K562 (cell line): ENCODE results near the gene ELL3. TPM values are rescaled to one million over a fixed set of nuclear protein-coding genes. Genes with fewer than 3 reads are reported as not detected.
A peak's percentile ranks its signal among the peaks of the same experiment; 100 is the strongest.

Experiments used
- ARID2 ChIP-seq: fragments of 450-650 bp; IDR thresholded peaks from 2 replicates; pipeline ENCODE4 v1.6.1; 2017; ENCODE audit warnings: antibody characterized with exemption, mild to moderate bottlenecking
- GTF2E2 ChIP-seq: fragments of 200-800 bp; sonication (Bioruptor generic); IDR thresholded peaks from 2 replicates; pipeline ENCODE4 v1.6.1; 2016; ENCODE audit warnings: missing genetic modification characterization, missing compliant biosample characterization
- NCOA1 ChIP-seq: fragments of 450-650 bp; IDR thresholded peaks from 2 replicates; pipeline ENCODE4 v1.6.1; 2016; ENCODE audit warnings: low read depth
- NEUROD1 ChIP-seq: fragments of 150-350 bp; IDR thresholded peaks from 2 replicates; pipeline ENCODE4 v1.6.1; 2014; ENCODE audit warnings: borderline replicate concordance, low read length, low read depth; ENCODE audit not compliant: partially characterized antibody
- RBM22 ChIP-seq: fragments of 200-400 bp; formaldehyde crosslinking; IDR thresholded peaks from 2 replicates; pipeline ENCODE4 v1.6.1; 2018; ENCODE audit warnings: low read length, low read depth; ENCODE audit not compliant: poor library complexity, severe bottlenecking
- SOX6 ChIP-seq: fragments of 450-650 bp; IDR thresholded peaks from 2 replicates; pipeline ENCODE4 v1.6.1; 2014; ENCODE audit warnings: mild to moderate bottlenecking
- ZBTB1 ChIP-seq: sonication (generic); formaldehyde crosslinking; IDR thresholded peaks from 2 replicates; pipeline ENCODE4 v1.8.1; 2023; ENCODE audit warnings: missing genetic modification reagents, low read depth, mild to moderate bottlenecking, borderline replicate concordance
- ZNF124 ChIP-seq: sonication (generic); formaldehyde crosslinking; IDR thresholded peaks from 2 replicates; pipeline ENCODE4 v1.8.1; 2022; ENCODE audit warnings: missing genetic modification reagents
- ZNF696 ChIP-seq: fragments of 250-450 bp; sonication (Bioruptor Pico); conservative IDR thresholded peaks from 2 replicates; pipeline ENCODE4 v1.4.0; 2020; ENCODE audit warnings: mild to moderate bottlenecking, moderate library complexity
- ZNF780A ChIP-seq: fragments of 250-450 bp; sonication (Bioruptor Pico); IDR thresholded peaks from 2 replicates; pipeline ENCODE4 v1.5.0; 2021; ENCODE audit warnings: mild to moderate bottlenecking
- polyA plus RNA-seq, 8 experiments: library from polyadenylated mRNA; depleted of rRNA in 4 of 8; stranded (reverse) in 5 of 8; unstranded in 3 of 8; fragments of >200 nt; fragmentation: Nextera tagmentation in 2 of 8; fragmentation: Illumina TruSeq in 1 of 8; extraction: Ambion mirVana in 2 of 8; extraction: Trizol in 1 of 8; gene quantifications; 2 replicates each; pipeline versions ENCODE4 v1.2.1 to v1.2.3, GENCODE V29; 2011 to 2014; ENCODE audit warnings: inconsistent platforms in 1 of 8, missing spikeins in 1 of 8
- total RNA-seq, 7 experiments: library from RNA; depleted of rRNA in 6 of 7; stranded (reverse); fragments of >200 nt in 6 of 7; fragmentation: Illumina TruSeq in 2 of 7; extraction: Trizol in 2 of 7; gene quantifications; 2 replicates each; pipeline versions ENCODE4 v1.2.1 to v1.2.3, GENCODE V29; 2011 to 2021; ENCODE audit warnings: low replicate concordance in 1 of 7
- TF ChIP-seq, protein P1 (sequence below): fragments of 450-650 bp; IDR thresholded peaks from 2 replicates; pipeline ENCODE4 v1.6.1; 2016; ENCODE audit warnings: mild to moderate bottlenecking, moderate library complexity
- TF ChIP-seq, protein P2 (sequence below): fragments of 450-650 bp; formaldehyde crosslinking; IDR thresholded peaks from 2 replicates; pipeline ENCODE4 v1.4.0; 2020; ENCODE audit warnings: mild to moderate bottlenecking, moderate library complexity
- TF ChIP-seq, protein P3 (sequence below), 2 experiments: fragments of 450-650 bp in 1 of 2; sonication (generic) in 1 of 2; formaldehyde crosslinking; conservative IDR thresholded peaks; 2 replicates each; pipeline versions ENCODE4 v1.4.0 to v1.8.1; 2020 to 2022; ENCODE audit warnings: mild to moderate bottlenecking in 1 of 2, missing genetic modification reagents in 1 of 2

ELL3 gene
- total and polyA plus RNA-seq, 9 of the 15 experiments (the other 6 are each of a cell fraction or from before 2014, with no cell fraction given): 0.80 to 5.2 (median 2.6) TPM

DNA sequence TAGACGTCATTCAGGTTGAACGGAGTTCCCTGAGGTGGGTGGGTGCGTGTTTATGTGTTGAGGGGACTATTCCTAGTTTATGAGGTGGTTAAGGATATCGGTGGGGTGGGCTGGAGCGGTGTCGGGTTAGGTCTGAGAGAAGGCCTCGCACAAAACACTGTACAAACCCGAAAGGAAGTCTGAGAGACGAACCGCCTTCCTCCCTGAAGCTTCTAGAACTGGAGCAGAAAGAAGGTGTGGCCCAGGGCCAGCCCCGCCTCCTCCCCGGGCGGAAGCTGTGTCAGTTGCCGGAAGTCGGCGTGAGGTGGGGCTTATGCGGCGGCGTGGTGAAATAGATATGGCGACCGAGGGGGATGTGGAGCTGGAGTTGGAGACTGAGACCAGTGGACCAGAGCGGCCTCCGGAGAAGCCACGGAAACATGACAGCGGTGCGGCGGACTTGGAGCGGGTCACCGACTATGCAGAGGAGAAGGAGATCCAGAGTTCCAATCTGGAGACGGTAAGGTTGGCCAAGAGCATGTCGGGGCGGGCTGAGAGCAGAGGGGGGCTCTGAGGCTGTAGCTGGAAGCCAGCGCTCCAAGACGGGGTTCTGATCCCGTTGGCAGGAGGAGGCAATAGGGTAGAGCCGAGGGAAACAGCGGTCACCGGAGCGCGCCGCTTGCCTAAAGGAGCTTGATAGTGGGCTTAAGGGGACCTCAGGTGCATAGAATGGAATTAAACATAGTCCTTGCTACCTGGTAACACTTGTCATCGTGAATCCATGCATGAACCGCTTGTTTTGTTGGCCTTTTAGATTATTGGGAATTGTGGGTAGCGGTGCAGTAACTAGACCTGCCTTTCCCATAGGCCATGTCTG is 23.7 kb upstream of the ELL3 start, which contains the start of gene HYPK (continued):
- TF ChIP-seq, protein P1, sequence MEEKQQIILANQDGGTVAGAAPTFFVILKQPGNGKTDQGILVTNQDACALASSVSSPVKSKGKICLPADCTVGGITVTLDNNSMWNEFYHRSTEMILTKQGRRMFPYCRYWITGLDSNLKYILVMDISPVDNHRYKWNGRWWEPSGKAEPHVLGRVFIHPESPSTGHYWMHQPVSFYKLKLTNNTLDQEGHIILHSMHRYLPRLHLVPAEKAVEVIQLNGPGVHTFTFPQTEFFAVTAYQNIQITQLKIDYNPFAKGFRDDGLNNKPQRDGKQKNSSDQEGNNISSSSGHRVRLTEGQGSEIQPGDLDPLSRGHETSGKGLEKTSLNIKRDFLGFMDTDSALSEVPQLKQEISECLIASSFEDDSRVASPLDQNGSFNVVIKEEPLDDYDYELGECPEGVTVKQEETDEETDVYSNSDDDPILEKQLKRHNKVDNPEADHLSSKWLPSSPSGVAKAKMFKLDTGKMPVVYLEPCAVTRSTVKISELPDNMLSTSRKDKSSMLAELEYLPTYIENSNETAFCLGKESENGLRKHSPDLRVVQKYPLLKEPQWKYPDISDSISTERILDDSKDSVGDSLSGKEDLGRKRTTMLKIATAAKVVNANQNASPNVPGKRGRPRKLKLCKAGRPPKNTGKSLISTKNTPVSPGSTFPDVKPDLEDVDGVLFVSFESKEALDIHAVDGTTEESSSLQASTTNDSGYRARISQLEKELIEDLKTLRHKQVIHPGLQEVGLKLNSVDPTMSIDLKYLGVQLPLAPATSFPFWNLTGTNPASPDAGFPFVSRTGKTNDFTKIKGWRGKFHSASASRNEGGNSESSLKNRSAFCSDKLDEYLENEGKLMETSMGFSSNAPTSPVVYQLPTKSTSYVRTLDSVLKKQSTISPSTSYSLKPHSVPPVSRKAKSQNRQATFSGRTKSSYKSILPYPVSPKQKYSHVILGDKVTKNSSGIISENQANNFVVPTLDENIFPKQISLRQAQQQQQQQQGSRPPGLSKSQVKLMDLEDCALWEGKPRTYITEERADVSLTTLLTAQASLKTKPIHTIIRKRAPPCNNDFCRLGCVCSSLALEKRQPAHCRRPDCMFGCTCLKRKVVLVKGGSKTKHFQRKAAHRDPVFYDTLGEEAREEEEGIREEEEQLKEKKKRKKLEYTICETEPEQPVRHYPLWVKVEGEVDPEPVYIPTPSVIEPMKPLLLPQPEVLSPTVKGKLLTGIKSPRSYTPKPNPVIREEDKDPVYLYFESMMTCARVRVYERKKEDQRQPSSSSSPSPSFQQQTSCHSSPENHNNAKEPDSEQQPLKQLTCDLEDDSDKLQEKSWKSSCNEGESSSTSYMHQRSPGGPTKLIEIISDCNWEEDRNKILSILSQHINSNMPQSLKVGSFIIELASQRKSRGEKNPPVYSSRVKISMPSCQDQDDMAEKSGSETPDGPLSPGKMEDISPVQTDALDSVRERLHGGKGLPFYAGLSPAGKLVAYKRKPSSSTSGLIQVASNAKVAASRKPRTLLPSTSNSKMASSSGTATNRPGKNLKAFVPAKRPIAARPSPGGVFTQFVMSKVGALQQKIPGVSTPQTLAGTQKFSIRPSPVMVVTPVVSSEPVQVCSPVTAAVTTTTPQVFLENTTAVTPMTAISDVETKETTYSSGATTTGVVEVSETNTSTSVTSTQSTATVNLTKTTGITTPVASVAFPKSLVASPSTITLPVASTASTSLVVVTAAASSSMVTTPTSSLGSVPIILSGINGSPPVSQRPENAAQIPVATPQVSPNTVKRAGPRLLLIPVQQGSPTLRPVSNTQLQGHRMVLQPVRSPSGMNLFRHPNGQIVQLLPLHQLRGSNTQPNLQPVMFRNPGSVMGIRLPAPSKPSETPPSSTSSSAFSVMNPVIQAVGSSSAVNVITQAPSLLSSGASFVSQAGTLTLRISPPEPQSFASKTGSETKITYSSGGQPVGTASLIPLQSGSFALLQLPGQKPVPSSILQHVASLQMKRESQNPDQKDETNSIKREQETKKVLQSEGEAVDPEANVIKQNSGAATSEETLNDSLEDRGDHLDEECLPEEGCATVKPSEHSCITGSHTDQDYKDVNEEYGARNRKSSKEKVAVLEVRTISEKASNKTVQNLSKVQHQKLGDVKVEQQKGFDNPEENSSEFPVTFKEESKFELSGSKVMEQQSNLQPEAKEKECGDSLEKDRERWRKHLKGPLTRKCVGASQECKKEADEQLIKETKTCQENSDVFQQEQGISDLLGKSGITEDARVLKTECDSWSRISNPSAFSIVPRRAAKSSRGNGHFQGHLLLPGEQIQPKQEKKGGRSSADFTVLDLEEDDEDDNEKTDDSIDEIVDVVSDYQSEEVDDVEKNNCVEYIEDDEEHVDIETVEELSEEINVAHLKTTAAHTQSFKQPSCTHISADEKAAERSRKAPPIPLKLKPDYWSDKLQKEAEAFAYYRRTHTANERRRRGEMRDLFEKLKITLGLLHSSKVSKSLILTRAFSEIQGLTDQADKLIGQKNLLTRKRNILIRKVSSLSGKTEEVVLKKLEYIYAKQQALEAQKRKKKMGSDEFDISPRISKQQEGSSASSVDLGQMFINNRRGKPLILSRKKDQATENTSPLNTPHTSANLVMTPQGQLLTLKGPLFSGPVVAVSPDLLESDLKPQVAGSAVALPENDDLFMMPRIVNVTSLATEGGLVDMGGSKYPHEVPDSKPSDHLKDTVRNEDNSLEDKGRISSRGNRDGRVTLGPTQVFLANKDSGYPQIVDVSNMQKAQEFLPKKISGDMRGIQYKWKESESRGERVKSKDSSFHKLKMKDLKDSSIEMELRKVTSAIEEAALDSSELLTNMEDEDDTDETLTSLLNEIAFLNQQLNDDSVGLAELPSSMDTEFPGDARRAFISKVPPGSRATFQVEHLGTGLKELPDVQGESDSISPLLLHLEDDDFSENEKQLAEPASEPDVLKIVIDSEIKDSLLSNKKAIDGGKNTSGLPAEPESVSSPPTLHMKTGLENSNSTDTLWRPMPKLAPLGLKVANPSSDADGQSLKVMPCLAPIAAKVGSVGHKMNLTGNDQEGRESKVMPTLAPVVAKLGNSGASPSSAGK: no peak
- TF ChIP-seq, protein P2, sequence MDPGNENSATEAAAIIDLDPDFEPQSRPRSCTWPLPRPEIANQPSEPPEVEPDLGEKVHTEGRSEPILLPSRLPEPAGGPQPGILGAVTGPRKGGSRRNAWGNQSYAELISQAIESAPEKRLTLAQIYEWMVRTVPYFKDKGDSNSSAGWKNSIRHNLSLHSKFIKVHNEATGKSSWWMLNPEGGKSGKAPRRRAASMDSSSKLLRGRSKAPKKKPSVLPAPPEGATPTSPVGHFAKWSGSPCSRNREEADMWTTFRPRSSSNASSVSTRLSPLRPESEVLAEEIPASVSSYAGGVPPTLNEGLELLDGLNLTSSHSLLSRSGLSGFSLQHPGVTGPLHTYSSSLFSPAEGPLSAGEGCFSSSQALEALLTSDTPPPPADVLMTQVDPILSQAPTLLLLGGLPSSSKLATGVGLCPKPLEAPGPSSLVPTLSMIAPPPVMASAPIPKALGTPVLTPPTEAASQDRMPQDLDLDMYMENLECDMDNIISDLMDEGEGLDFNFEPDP (CRISPR knock-in tag): no peak
- TF ChIP-seq ZNF124 (CRISPR knock-in tag) (no peak), GTF2E2 (0 out of 2 replicates have a peak, but pooled peaks have one; percentile 58), ZNF780A (CRISPR knock-in tag) (no peak; the same call in 1 of the 2 replicates), ZBTB1 (CRISPR knock-in tag) (no peak), ZNF696 (no peak), NCOA1 (no peak), SOX6 (0 out of 2 replicates have a peak, but pooled peaks have one; percentile 19), RBM22 (no peak), NEUROD1 (peak; percentile 10), ARID2 (0 out of 2 replicates have a peak, but pooled peaks have one; percentile 14)
- TF ChIP-seq, protein P3, sequence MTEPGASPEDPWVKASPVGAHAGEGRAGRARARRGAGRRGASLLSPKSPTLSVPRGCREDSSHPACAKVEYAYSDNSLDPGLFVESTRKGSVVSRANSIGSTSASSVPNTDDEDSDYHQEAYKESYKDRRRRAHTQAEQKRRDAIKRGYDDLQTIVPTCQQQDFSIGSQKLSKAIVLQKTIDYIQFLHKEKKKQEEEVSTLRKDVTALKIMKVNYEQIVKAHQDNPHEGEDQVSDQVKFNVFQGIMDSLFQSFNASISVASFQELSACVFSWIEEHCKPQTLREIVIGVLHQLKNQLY (CRISPR knock-in tag; conservative IDR thresholded peaks at IDR 0.05): no peak
